GM19467 (cell line): ENCODE data around the gene CSTF1.

Experiments used
- ATAC-seq: cut with Tn5 transposase; IDR thresholded peaks from one replicate; pipeline ENCODE4 v1.9.1; 2021; ENCODE audit warnings: mild to moderate bottlenecking, moderate library complexity; ENCODE audit not compliant: unreplicated experiment

CSTF1 gene

DNA sequence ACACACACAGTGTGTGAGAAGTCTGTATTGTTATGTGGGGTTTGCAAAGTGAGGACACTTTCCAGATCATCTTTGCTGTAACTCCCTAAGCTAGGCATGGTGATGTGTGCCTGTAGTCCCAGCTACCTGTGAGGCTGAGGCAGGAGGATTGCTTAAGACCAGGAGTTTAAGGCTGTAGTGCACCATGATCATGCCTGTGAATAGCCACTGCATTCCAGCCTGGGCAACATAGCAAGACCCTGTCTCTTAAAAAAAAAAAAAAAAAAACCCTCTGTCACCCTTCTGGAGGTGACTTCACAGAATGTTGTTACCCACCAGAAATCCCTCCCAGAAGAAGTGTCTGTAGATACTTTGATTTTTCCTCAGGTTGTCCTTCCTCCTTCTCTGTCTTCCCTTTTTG is 34.5 kb downstream of the CSTF1 start:
- no peak for ATAC-seq

DNA sequence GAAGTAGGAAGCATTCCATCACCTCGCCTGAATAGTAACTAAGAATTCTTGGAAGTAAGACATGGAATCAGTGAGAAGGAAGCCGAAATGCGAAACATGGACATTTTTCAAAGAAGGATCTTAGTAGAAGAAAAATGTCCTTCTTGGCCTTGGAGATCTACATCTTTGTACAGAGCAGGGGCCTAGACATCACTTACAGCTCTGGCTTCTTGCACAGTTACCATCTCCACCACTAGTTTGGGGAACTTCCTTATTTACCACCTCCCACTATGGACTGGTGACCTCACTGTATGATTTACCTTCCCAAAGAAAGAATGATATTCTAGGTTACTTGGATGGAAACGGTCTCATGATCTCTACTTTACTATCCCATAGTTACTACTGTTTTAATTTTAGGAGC is 35.4 kb downstream of the CSTF1 start:
- ATAC-seq, result no peak

DNA sequence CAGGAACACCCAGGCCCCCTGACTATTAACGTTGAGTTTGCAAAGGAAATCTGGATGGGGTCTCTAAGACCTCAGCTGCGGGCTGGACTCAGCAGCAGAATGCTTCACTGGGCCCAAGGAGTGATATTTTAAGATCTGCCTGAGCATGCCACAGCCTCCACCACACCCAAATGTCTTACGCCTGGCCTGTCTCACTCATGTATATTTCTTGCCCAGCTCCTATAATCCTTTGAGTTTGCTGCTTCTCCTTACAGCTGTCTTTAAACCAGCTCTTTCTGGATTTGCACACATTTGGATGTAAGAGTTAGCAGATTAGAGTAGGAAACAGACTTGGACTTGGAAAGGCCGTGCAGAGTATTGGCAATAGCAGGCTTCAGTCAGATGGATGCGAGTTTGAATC is 36.0 kb downstream of the CSTF1 start:
- no peak for ATAC-seq

DNA sequence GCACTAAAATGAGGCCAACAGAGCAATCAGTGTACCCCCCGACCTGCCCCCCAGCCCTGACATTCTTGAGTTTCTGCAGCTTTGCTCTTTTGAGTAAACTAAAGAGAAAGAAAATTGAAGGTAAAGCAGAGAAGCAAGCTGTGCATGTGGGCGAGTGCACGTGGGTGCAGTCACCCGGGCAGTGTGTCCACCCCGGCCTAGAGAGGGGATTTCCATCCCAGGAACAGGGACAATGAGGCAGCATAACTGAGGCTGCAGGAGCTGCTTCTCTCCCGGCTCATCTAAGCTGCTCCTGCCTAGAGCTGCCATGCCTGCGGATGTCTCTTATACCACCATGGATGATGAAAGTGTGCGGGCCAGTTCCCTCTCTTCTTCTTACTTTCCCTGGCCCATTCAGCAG is 36.4 kb downstream of the CSTF1 start:
- no peak for ATAC-seq

DNA sequence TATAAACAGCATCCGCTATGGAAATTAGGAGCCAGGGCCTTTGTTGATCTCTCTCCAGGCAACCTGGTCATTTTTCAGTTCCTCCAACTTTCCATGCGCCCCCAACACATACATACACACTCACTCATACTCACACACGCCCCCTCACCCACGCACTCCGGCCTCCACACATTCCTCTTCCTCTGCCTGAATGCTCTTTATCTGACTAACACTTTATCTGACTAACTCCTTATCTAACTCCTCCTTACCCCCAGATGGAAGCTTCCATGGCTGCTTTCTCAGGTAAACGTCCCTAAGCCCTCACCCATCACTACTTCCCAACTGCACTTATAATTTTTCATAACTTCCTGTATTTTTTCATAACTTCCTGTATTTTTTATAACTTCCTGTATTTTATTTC is 37.1 kb downstream of the CSTF1 start:
- no peak for ATAC-seq

DNA sequence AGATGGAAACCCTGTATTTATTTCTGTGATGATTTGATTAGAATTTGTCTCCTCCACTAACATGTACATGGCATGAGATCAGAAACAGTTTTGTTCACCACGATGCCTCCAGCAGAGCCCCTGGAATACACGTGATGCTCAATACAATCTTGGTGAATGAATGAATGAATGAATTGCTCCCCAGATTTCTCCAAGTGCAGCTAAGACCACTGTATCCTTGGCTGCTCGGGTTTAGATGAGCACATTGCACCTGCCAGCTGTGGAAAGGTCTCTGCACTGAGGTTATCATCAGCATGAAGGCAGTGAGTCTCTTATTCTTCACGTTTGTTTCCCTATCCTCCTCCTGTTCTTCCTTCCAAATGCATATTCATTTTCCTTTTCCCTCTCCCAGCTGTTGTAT is 37.5 kb downstream of the CSTF1 start:
- ATAC-seq, result no peak

DNA sequence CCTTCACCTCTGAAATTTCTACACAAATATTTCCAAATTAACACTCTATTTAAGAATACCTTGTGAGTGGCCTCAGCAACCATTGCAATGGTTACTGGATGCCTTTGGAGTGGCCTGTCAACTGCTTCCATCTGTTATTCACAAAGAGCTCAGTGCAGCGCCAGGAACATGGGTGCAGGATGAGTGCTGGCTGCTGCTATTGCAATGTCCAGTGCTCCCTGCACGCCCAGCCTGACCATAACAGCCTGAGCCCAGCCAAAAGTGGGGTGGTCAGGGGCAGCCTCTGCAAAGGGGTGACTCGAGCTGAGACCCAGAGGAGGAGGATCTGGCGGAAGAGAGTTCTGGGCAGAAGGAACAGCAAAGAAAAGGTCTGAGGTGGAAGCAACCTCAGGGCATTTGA is 38.0 kb downstream of the CSTF1 start:
- no peak for ATAC-seq

DNA sequence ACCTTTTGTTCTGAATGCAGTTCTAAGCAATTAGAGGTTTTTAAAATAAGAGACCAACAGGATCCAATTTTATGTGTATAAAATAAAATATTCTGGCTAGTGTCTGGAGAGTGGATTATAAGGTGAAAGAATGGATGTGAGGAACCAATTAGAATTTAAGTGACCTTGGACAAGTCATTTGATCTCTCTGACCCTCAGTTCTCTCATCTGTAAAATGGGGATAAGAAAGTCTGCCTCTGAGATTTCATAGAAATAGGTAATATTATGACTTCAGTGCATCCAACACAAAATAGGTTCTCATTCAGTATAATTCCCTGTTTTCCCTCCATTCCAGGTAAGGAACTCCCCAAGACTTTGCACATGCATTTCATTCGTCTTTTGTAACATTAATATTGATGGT is 38.5 kb downstream of the CSTF1 start:
- ATAC-seq, result no peak

DNA sequence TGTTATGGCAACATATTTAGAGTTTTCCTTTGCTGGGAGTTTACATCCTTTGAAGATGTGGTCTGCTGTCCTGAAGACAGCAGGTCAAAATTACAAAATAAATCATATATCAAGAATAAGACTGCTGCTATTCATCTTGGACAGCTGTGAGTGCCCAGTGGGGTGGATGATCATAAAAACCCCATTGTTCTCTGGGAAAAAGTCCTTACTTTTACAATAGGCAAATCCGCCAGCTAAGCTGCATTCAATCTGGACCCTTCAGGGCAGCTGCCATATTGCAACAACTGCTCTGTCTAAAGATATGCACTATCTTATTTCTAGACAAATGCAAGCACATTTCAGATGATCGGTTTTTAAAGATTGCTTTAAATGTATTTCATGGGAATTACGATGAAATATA is 39.0 kb downstream of the CSTF1 start:
- ATAC-seq, result no peak

DNA sequence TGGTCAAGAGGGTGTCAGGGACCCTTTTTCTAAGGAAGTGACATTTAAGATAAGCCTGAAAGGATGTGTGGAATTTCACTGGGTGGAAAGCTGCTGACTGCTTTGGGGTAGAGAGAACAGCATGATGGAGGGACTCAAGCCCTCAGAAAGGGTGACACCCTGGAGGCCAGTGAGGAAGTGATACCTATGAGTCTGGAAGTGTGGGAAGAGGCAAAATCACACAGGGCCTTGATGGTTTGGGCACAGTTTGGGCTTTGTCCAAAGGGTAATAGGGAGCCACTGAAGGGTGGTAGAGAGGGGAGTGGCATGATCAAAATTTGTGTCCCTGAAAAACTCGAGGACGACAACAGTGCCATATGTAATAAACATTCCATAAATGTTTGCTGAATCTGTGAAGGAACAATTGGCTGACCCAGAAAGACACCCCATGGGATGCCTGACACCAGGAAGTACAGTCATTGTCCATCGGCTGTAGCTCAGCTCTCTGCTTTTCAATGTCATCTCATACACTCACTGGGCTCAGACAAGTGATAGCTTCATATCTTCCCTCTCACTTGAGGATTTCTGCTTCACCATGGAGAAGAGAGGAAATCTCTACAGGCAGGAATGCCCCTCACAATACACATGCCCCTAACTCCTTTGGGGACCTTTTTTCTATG is 40.9 kb downstream of the CSTF1 start:
- ATAC-seq, result no peak

DNA sequence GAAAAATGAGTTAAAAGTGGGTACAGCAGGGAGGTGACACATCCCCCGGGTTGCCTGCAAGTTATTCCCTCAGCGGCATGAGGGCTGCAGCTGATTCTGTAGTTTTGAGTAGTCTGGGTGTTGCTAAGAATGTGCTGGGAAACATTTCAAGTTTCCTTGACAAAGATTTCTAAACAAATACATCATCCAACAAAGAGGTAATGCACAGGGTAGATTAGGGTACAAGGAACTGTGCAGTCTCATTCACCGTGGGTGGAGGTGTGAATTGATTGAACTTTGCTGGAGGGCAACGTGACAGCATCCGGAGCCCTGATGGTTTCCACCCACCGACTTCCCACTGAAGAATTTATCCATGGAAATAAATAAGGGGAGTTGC is 41.4 kb downstream of the CSTF1 start:
- no peak for ATAC-seq

DNA sequence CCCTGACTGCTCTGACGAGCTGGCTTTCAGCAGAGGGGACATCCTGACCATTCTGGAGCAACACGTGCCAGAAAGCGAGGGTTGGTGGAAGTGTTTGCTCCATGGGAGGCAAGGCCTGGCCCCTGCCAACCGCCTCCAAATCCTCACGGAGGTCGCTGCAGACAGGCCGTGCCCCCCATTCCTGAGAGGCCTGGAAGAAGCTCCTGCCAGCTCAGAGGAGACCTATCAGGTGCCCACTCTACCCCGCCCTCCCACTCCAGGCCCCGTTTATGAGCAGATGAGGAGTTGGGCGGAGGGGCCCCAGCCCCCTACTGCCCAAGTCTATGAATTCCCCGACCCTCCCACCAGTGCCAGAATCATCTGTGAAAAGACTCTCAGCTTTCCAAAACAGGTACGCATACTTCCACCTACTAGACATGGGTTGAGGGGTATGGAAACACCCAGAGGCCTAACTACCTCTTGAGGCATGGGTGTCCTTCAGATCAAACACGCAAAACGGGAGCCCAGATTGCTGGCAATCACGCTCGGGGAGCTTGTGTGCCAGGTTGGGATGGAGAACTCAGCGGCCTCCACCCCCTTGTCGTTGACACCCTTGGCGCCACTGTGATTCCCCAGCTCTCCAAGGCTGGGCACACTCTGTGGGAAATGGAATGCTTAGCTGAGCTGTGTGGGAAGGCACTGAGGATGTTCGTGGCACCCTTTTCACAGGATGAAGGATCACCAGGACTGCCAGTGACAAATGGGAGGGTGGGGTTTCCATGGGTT is 44.9 kb downstream of the CSTF1 start:
- ATAC-seq, result no peak

DNA sequence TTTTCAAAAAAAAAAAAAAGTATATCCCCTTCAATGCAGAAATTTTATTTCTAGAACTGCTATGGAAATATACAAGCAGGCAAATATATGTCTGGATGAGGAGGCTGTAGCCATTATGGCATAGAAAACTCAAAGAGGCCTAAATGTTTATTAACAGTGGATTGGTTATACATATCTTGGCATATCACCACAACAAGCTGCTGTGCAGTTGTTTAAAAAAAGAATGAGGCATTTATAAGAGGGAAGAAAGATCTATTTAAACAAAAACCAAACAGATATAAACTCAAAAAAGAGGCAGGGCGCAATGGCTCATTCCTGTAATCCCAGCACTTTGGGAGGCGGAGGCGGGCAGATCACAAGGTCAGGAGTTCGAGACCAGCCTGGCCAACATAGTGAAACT is 45.8 kb downstream of the CSTF1 start:
- ATAC-seq, result no peak

DNA sequence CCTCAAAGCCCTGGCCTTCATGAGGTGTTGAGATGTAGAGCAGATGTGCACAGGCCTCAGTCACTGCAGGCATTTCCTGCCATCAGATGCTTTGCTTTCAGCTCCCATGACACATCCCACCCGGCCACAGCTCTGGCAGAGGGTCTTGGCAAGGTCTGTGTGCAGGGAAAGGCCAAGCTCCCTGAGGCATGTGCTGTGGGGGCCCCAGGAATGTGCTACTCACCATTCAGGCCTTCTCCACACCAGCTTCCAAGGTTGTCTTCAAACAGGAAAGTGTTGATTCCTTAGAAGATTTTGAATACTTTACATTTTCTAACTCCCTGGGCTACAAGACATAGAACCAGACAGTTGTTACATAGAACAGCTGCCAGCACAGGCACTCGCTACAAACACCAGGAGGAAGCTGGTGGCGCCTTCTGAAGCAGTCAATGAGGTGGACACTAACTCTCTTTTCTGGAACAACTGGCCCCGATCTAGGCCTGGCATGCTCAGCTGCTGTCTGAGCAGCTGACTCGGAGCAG is 47.4 kb downstream of the CSTF1 start:
- no peak for ATAC-seq

DNA sequence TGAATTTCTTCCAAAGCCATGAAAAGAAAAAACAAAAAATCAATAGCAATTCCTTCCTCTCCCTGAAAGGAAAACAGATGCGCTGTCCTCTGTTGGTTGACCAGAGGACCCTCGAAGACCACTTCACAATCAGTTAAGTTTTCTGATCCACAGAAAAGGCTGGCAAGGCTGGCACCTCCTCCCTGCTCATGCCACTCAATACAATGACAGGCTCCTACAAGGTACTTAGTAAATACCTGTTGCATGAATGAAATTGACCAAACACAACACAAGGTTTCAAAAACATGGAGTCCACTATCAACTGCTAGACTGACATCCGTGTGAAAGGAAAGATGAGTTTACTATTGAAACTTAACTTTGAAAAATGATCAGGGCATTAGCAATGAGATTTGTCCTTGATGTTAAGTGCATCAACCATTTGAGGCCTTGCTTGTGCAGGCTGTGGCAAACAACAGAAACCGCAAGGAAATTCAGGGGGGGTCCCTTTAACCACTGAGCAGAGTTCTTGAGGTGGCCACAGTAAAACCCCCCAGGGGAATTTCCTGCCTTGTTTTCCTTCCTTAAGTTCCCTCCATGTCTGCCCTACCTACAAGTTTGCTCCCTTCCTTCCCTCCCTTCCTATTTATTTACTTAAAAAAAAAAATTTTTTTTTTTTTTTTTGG is 48.0 kb downstream of the CSTF1 start:
- no peak for ATAC-seq

DNA sequence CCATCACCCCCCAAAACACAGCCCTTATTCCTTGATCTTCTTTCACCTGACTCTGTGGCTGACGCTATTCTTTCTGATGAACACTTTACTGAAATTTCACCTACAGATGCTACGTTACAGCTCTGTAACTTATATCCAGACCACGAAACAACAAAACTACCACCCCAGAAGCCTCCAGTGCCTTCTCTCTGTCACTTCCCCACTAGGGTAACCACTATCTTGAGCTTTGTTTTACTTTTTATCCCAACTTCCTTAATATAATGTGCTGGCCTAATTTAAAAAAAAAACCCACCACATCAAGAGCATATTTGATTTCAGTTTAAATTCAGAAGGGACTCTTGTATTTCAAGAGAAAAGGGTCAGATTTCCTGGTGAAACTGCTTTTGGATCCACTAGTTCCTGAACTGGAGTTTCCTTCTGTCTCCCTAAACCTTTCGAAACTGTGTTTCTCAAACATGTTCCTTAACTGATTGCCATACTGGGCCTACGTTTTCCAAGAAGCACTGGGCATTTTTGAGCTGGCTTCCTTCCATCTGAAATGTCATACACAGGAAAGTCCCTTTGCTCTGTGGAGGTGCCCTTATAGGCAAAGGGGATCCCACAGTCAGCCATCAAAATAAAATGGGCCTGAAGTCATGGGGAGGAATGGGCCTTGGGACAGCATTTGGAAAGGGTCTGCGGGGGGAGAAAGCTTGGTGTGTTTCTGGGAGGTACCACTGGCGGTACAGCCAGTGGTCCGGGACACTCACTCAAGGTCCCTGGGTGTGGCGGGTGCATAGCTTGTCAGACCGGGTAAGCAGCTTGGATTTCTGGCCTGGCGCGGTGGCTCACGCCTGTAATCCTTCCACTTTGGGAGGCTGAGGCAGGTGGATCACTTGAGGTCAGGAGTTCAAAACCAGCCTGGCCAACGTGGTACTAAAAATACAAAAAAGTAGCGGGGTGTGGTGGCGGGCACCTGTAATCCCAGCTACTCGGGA is 50.2 kb downstream of the CSTF1 start:
- ATAC-seq, result no peak

DNA sequence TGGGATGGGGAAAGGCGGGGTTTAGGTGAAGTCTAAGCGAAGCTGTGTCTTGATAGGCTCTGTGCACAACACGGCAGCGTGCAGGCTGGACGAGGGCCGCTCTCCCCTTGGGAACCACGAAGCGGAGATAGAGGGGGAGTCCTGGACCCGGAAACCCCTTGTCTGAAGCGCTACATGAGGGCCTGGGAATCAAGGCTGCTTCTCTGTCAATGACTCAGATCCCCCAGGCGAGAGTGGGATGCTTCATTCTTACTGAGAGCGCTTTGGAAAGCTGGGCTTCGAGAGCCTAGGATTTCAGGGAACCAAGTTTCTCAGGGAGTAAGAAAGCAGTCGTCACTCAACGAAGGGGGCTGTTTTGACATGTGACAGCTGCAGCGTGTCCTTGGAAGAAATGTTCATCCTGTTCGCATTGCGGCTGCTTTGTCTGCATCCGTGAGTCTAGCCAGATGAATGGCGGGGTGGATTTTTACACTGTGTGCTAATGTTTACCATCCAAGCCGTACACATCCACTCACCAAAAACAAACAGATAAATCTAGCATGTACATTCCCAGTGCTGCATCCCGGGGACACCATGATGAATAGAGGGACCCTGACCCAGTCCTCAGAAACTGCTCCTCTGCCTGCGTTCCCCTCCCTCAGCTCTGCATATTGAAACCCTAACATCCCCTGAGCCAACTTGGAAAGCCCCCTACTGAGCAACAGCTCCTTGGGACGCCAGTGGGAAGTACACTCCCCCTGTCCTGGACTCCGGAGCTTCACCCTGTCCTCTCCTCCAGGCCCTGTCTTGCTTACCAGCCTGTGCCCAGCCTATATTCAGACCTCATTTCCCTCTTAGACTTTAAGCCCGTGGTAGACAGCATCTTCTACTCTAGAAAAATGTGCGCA is 51.5 kb downstream of the CSTF1 start:
- ATAC-seq, result no peak

DNA sequence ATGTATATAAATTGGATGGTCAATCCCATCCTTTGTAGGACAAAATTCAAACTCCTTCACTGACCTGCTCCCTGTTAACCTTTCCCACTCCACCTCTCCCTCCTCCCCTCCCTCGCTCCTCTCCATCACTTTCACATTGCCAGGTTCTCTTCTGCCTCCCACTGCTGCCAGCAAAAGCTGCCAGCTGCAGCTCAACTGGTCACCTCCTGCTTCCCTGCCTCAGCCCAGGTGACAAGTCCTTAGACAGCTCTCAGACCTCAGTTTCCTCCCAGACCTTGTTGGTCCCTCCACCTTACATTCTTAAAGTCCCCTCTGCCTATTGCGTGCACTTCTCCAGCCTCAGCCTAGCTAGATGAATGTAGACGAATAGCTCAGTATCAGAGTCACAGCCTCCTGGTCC is 52.7 kb downstream of the CSTF1 start:
- no peak for ATAC-seq

DNA sequence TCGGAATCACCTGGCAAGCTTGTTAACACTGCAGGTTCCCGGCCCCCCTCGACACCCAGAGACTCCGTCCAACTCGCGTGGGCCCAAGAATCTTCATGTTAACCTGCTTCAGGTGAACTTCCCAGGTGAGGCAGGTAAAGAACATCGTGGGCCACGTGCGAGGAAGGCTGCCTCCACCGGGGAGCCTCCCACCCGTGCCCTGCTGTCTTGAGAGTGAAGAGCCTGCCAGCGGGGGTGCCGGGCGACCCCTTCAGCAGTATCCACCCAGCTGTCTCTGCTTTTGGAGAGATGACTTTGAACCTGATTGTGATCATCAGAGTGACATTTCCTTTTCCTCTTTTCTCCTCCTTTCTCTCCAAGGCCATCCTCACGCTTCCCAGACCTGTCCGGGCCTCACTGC is 53.1 kb downstream of the CSTF1 start:
- no peak for ATAC-seq

DNA sequence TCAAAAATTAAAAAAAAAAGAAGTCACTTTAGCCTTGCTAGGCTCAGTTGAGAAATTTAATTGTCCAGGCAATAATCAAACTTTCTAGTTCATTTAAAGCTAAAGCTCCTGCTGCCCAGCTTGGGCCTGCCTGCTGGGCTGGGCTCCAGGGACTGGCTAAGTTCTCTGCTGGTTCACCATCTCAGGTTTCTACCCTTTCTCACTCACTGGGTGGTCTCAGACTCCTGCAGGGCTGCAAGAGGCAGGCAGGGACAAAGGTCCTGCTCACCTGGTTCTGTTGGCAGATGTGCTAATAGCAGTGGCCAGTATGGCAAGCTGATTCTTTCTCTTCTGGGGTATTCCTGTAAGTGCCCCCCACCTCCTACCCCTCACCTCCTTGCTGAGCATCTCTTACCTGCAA is 54.8 kb downstream of the CSTF1 start:
- no peak for ATAC-seq
